Measurements from ENCODE around the gene IL36B.

IL36B gene

GRCh38 chr2:113010088-113010487 lies 42.6 kb downstream of the IL36B start:
- no peak overlapping the region for H3K4me3 ChIP-seq (ENCODE audit: low read depth, low read length)
- H3K79me2 ChIP-seq (ENCODE audit: control insufficient read depth, insufficient read depth, low read length, unreplicated experiment): no peaks in the 10 kb centered on the region
- H3K27me3 ChIP-seq (ENCODE audit: insufficient read depth, low read length): peaks cover 28% of the 10 kb centered on the region
- peaks cover 6% of the 10 kb centered on the region for H3K4me1 ChIP-seq (ENCODE audit: control insufficient read depth, insufficient read depth, low read length, unreplicated experiment)
- H3K27ac ChIP-seq (ENCODE audit: low read depth, low read length): no peak overlapping the region
- H2AFZ ChIP-seq (ENCODE audit: low read length, unreplicated experiment): no peak overlapping the region
- H3K36me3 ChIP-seq (ENCODE audit: insufficient read depth, low read length): no peaks in the 10 kb centered on the region

- Histone ChIP-seq H3K27me3 (ENCODE audit: insufficient read depth, low read length) (peaks cover 27% of the 10 kb centered on the region; the same call in 1 of the 2 replicates), H3K79me2 (ENCODE audit: control insufficient read depth, insufficient read depth, low read length, unreplicated experiment) (no peaks in the 10 kb centered on the region)
Measured at GRCh38 chr2:113009622-113010021, 43.0 kb downstream of the IL36B start.

GRCh38 chr2:113007250-113007649 lies 45.4 kb downstream of the IL36B start:
- no peaks in the 10 kb centered on the region for H3K79me2 ChIP-seq (ENCODE audit: control insufficient read depth, insufficient read depth, low read length, unreplicated experiment)
- no peak overlapping the region for H3K27ac ChIP-seq (ENCODE audit: low read depth, low read length)
- no peak overlapping the region for H3K4me3 ChIP-seq (ENCODE audit: low read depth, low read length)
- H2AFZ ChIP-seq (ENCODE audit: low read length, unreplicated experiment): no peak overlapping the region
- H3K4me1 ChIP-seq (ENCODE audit: control insufficient read depth, insufficient read depth, low read length, unreplicated experiment): no peaks in the 10 kb centered on the region
- no peaks in the 10 kb centered on the region for H3K36me3 ChIP-seq (ENCODE audit: insufficient read depth, low read length)
- H3K27me3 ChIP-seq (ENCODE audit: insufficient read depth, low read length): peaks cover 50% of the 10 kb centered on the region

More at GRCh38 chr2:113009622-113010021, 43.0 kb downstream of the IL36B start:
- Histone ChIP-seq H2AFZ (ENCODE audit: low read length, unreplicated experiment) (no peak overlapping the region), H3K4me1 (ENCODE audit: control insufficient read depth, insufficient read depth, low read length, unreplicated experiment) (peaks cover 6% of the 10 kb centered on the region), H3K36me3 (ENCODE audit: insufficient read depth, low read length) (no peaks in the 10 kb centered on the region), H3K4me3 (ENCODE audit: low read depth, low read length) (no peak overlapping the region), H3K27ac (ENCODE audit: low read depth, low read length) (no peak overlapping the region)

GRCh38 chr2:113005030-113005509 lies 47.6 kb downstream of the IL36B start, which contains the start of gene IL36A:
Gene IL36A (plus strand): TSS chr2:113005459. CDS start chr2:113005872, 413 bp downstream.
- Histone ChIP-seq H2AFZ (ENCODE audit: low read length, unreplicated experiment) (no peak within 1 kb of the TSS), H3K36me3 (ENCODE audit: insufficient read depth, low read length) (no peaks in the 10 kb centered on the region), H3K4me1 (ENCODE audit: control insufficient read depth, insufficient read depth, low read length, unreplicated experiment) (no peaks in the 10 kb centered on the region), H3K79me2 (ENCODE audit: control insufficient read depth, insufficient read depth, low read length, unreplicated experiment) (no peaks in the 10 kb centered on the region), H3K27me3 (ENCODE audit: insufficient read depth, low read length) (peaks cover 56% of the 10 kb centered on the region), H3K27ac (ENCODE audit: low read depth, low read length) (no peak within 1 kb of the TSS), H3K4me3 (ENCODE audit: low read depth, low read length) (no peak within 1 kb of the TSS)

- Histone ChIP-seq H3K36me3 (ENCODE audit: insufficient read depth, low read length) (no peaks in the 10 kb centered on the region), H3K27me3 (ENCODE audit: insufficient read depth, low read length) (peaks cover 68% of the 10 kb centered on the region), H3K79me2 (ENCODE audit: control insufficient read depth, insufficient read depth, low read length, unreplicated experiment) (no peaks in the 10 kb centered on the region), H3K4me3 (ENCODE audit: low read depth, low read length) (no peak overlapping the region), H2AFZ (ENCODE audit: low read length, unreplicated experiment) (no peak overlapping the region), H3K4me1 (ENCODE audit: control insufficient read depth, insufficient read depth, low read length, unreplicated experiment) (no peaks in the 10 kb centered on the region), H3K27ac (ENCODE audit: low read depth, low read length) (no peak overlapping the region)
Measured at GRCh38 chr2:113002677-113003076, 50.0 kb downstream of the IL36B start.

- Histone ChIP-seq H2AFZ (ENCODE audit: low read length, unreplicated experiment) (no peak overlapping the region), H3K4me1 (ENCODE audit: control insufficient read depth, insufficient read depth, low read length, unreplicated experiment) (no peaks in the 10 kb centered on the region), H3K36me3 (ENCODE audit: insufficient read depth, low read length) (no peaks in the 10 kb centered on the region), H3K27ac (ENCODE audit: low read depth, low read length) (no peak overlapping the region), H3K27me3 (ENCODE audit: insufficient read depth, low read length) (peaks cover 79% of the 10 kb centered on the region), H3K79me2 (ENCODE audit: control insufficient read depth, insufficient read depth, low read length, unreplicated experiment) (no peaks in the 10 kb centered on the region), H3K4me3 (ENCODE audit: low read depth, low read length) (no peak overlapping the region)
Measured at GRCh38 chr2:113000436-113000835, 52.2 kb downstream of the IL36B start.

GRCh38 chr2:112997151-112997550 lies 55.5 kb downstream of the IL36B start:
- no peaks in the 10 kb centered on the region for H3K4me1 ChIP-seq (ENCODE audit: control insufficient read depth, insufficient read depth, low read length, unreplicated experiment)
- H3K36me3 ChIP-seq (ENCODE audit: insufficient read depth, low read length): no peaks in the 10 kb centered on the region
- H3K4me3 ChIP-seq (ENCODE audit: low read depth, low read length): no peak overlapping the region
- peaks cover 84% of the 10 kb centered on the region for H3K27me3 ChIP-seq (ENCODE audit: insufficient read depth, low read length)
- H2AFZ ChIP-seq (ENCODE audit: low read length, unreplicated experiment): no peak overlapping the region
- H3K27ac ChIP-seq (ENCODE audit: low read depth, low read length): no peak overlapping the region
- H3K79me2 ChIP-seq (ENCODE audit: control insufficient read depth, insufficient read depth, low read length, unreplicated experiment): no peaks in the 10 kb centered on the region

GRCh38 chr2:112996635-112997034 lies 56.0 kb downstream of the IL36B start:
- no peaks in the 10 kb centered on the region for H3K79me2 ChIP-seq (ENCODE audit: control insufficient read depth, insufficient read depth, low read length, unreplicated experiment)
- H3K4me1 ChIP-seq (ENCODE audit: control insufficient read depth, insufficient read depth, low read length, unreplicated experiment): no peaks in the 10 kb centered on the region
- no peaks in the 10 kb centered on the region for H3K36me3 ChIP-seq (ENCODE audit: insufficient read depth, low read length)
- no peak overlapping the region for H3K27ac ChIP-seq (ENCODE audit: low read depth, low read length)
- H2AFZ ChIP-seq (ENCODE audit: low read length, unreplicated experiment): no peak overlapping the region
- H3K27me3 ChIP-seq (ENCODE audit: insufficient read depth, low read length): peaks cover 84% of the 10 kb centered on the region
- H3K4me3 ChIP-seq (ENCODE audit: low read depth, low read length): no peak overlapping the region

- no peaks in the 10 kb centered on the region for H3K36me3 ChIP-seq (ENCODE audit: insufficient read depth, low read length)
- H2AFZ ChIP-seq (ENCODE audit: low read length, unreplicated experiment): no peak overlapping the region
- no peaks in the 10 kb centered on the region for H3K79me2 ChIP-seq (ENCODE audit: control insufficient read depth, insufficient read depth, low read length, unreplicated experiment)
- H3K4me3 ChIP-seq (ENCODE audit: low read depth, low read length): no peak overlapping the region
- H3K4me1 ChIP-seq (ENCODE audit: control insufficient read depth, insufficient read depth, low read length, unreplicated experiment): no peaks in the 10 kb centered on the region
- H3K27ac ChIP-seq (ENCODE audit: low read depth, low read length): no peak overlapping the region
- H3K27me3 ChIP-seq (ENCODE audit: insufficient read depth, low read length): peaks cover 72% of the 10 kb centered on the region
Measured at GRCh38 chr2:112995346-112995920, 57.2 kb downstream of the IL36B start.

- H3K27ac ChIP-seq (ENCODE audit: low read depth, low read length): no peak overlapping the region
- H2AFZ ChIP-seq (ENCODE audit: low read length, unreplicated experiment): no peak overlapping the region
- no peaks in the 10 kb centered on the region for H3K36me3 ChIP-seq (ENCODE audit: insufficient read depth, low read length)
- H3K79me2 ChIP-seq (ENCODE audit: control insufficient read depth, insufficient read depth, low read length, unreplicated experiment): no peaks in the 10 kb centered on the region
- no peak overlapping the region for H3K4me3 ChIP-seq (ENCODE audit: low read depth, low read length)
- peaks cover 65% of the 10 kb centered on the region for H3K27me3 ChIP-seq (ENCODE audit: insufficient read depth, low read length)
- H3K4me1 ChIP-seq (ENCODE audit: control insufficient read depth, insufficient read depth, low read length, unreplicated experiment): no peaks in the 10 kb centered on the region
Measured at GRCh38 chr2:112994648-112995047, 58.0 kb downstream of the IL36B start.

- Histone ChIP-seq H3K4me3 (ENCODE audit: low read depth, low read length) (no peak overlapping the region), H3K27ac (ENCODE audit: low read depth, low read length) (no peak overlapping the region), H3K36me3 (ENCODE audit: insufficient read depth, low read length) (no peaks in the 10 kb centered on the region), H3K27me3 (ENCODE audit: insufficient read depth, low read length) (peaks cover 61% of the 10 kb centered on the region), H3K79me2 (ENCODE audit: control insufficient read depth, insufficient read depth, low read length, unreplicated experiment) (no peaks in the 10 kb centered on the region), H2AFZ (ENCODE audit: low read length, unreplicated experiment) (no peak overlapping the region), H3K4me1 (ENCODE audit: control insufficient read depth, insufficient read depth, low read length, unreplicated experiment) (no peaks in the 10 kb centered on the region)
Measured at GRCh38 chr2:112993831-112994230, 58.8 kb downstream of the IL36B start.
